Stimulated activated naive CD8-positive, alpha-beta T cell treated with anti-CD3 and anti-CD28 coated beads, Interleukin-15, amount 100 ng/mL, for 72 hours (primary cell): ENCODE results near the gene CYP2A6.
A peak's percentile ranks its signal among the peaks of the same experiment; 100 is the strongest.
"Not testable (repeated sequence)": the region's sequence is repeated elsewhere in the genome, so short reads cannot be mapped to it uniquely, and the experiment has no call there.

ENCODE experiments used
- ATAC-seq: fragments of 150-1000 bp; cut with Tn5 transposase; 2 replicates; pipeline ENCODE4 v1.10.0; 2021; ENCODE audit warnings: mild to moderate bottlenecking, moderate library complexity
- DNase-seq, 2 donors: peaks; one replicate each; pipeline ENCODE4 v3.0.0; 2021 to 2022
- H3K27ac Mint-ChIP-seq, 2 donors: one replicate each; pipeline ENCODE4 v1.8.0; 2022; ENCODE audit warnings: mild to moderate bottlenecking in 2 of 2, mixed read lengths in 2 of 2, moderate library complexity in 2 of 2
- H3K27me3 Mint-ChIP-seq: one replicate; pipeline ENCODE4 v1.8.0; 2022; ENCODE audit warnings: mixed read lengths
- H3K4me1 Mint-ChIP-seq: one replicate; pipeline ENCODE4 v1.8.0; 2022; ENCODE audit warnings: mild to moderate bottlenecking, mixed read lengths
- H3K4me3 Mint-ChIP-seq, 2 donors: one replicate each; pipeline ENCODE4 v1.8.0; 2022; ENCODE audit warnings: mild to moderate bottlenecking in 2 of 2, mixed read lengths in 2 of 2, moderate library complexity in 1 of 2
- H3K9me3 Mint-ChIP-seq, 2 donors: one replicate each; pipeline ENCODE4 v1.8.0; 2022; ENCODE audit warnings: mixed read lengths in 2 of 2

Gene CYP2A6

GRCh38 chr19:40850277-40850676 is at the start of gene CYP2A6:
Gene CYP2A6, minus strand, starts transcription at chr19:40850447. Its CDS starts 21 bp downstream, at chr19:40850426.
- not testable (repeated sequence) for ATAC-seq, H3K9me3 Mint-ChIP-seq, H3K4me3 Mint-ChIP-seq, DNase-seq
- peak within 1 kb of the TSS in 1 of 2 donors; percentile 12 for H3K27ac Mint-ChIP-seq
- H3K4me1 Mint-ChIP-seq, result peaks cover 23% of the 10 kb centered on the region
- H3K27me3 Mint-ChIP-seq, result peaks cover 44% of the 10 kb centered on the region

DNA sequence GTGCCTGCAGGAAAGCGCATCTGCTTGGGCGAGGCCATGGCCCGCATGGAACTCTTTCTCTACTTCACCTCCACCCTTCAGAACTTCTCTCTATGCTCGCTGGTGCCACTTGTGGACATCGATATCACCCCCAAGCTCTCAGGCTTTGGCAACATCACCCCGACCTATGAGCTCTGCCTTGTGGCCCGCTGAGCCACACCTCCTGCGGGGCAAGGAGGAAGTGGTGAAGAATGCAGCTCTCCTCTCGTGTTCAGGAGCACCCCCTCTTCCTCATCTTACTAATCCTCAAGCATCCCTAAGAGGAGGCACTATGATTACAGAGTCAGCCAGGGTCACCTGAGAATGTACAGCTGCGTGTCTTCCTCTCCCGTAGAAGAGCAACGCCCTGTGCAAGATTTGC is 49.7 kb upstream of the CYP2A6 start:
- peak overlapping the region in 1 of 2 donors; percentile 21 for H3K27ac Mint-ChIP-seq
- not testable (repeated sequence) for H3K27me3 Mint-ChIP-seq, H3K9me3 Mint-ChIP-seq
- ATAC-seq (peak; percentile 82), DNase-seq (peak in 1 of 2 donors; percentile 20)
- peak overlapping the region in 1 of 2 donors; percentile 29 for H3K4me3 Mint-ChIP-seq
- H3K4me1 Mint-ChIP-seq, result peaks cover 13% of the 10 kb centered on the region

GRCh38 chr19:40896843-40897789 is 46.9 kb upstream of the CYP2A6 start:
- H3K9me3 Mint-ChIP-seq, DNase-seq, H3K4me3 Mint-ChIP-seq: not testable (repeated sequence)
- Mint-ChIP-seq H3K27ac (peak overlapping the region in 1 of 2 donors; percentile 43), H3K4me1 (peaks cover 13% of the 10 kb centered on the region), H3K27me3 (peaks cover 14% of the 10 kb centered on the region)
- peak; percentile 46 for ATAC-seq

DNA sequence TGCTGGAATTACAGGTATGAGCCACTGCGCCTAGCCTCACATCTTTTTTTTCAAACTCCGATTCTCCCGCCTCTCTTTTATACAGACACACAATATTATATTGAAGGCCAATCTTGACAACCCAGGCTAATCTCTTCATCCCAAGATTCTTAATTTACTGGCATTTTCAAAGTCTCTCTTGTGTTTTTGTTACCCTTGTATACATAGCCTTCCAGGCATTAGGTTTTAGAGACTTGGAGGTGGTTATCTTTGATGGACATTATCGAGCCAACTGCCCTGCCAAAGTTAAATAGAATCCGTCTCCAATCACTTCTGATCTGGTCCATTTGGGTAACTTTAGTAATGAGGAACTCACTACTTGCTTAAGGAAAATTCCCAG is 46.2 kb upstream of the CYP2A6 start:
- no peak for ATAC-seq
- Mint-ChIP-seq H3K27me3 (peaks cover 18% of the 10 kb centered on the region), H3K27ac (peak overlapping the region in 1 of 2 donors; percentile 36), H3K4me3 (no peak overlapping the region), H3K4me1 (peaks cover 13% of the 10 kb centered on the region), H3K9me3 (no peaks in the 10 kb centered on the region)
- DNase-seq, result no peak

DNA sequence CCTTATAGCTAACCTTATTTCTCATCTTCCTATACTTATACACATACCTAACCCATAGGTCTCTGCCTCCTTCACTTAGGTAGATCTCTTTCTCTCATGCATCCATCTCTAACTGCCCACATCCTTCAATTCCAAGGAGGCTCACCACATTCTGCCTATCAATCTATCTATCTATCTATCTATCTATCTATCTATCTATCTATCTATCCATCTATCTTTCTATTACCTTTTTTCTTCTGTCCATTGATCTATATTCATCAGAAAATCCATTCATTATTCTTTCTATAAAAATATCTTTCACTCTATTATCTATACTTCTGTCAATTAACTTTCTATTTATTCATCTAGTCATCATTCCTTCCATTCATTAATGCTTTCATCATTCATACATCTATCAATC is 42.9 kb upstream of the CYP2A6 start:
- DNase-seq (no peak), ATAC-seq (no peak)
- no peaks in the 10 kb centered on the region for H3K9me3 Mint-ChIP-seq
- H3K4me1 Mint-ChIP-seq, result no peaks in the 10 kb centered on the region
- H3K27me3 Mint-ChIP-seq, result peaks cover 24% of the 10 kb centered on the region
- no peak overlapping the region for H3K4me3 Mint-ChIP-seq
- H3K27ac Mint-ChIP-seq, result no peak overlapping the region

DNA sequence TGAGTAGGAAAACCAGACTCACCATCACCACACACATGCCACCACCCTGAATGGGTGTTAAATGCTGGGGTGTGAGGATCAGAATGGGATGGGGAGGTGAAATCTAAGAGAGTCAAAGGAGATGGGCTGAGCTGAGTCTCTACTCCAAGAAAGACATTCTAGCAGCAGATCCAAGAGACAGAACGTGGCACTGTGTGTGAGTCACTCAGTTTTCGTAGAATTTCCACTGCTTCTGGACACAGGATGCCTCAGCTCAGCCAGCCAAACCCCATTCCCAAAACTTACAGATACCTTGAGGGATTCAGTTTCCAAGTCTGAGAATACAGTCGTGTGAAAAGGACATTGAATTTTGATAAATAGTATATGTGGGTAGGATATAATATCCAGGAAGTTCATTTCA is 39.1 kb upstream of the CYP2A6 start:
- Mint-ChIP-seq H3K9me3 (no peaks in the 10 kb centered on the region), H3K4me1 (no peaks in the 10 kb centered on the region), H3K4me3 (no peak overlapping the region), H3K27me3 (peaks cover 18% of the 10 kb centered on the region), H3K27ac (no peak overlapping the region)
- DNase-seq (no peak), ATAC-seq (no peak)

DNA sequence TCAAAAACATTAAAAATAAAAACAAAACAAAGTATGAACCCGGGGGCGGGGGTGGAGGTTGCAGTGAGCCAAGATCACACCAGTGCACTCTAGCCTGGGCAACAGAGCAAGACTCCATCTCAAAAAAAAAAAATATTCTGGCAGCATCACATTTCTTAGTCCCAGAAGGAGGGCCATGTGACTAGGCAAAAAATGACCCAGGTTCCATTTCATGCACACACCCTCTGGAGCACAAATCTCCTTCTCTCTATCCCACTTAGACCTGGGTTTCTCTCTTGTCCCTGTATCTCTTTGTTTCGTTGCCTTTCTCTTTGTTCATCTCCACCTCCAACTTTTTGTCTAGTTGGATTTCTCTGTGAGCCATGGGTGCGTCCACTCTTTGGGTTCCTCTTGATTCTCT is 37.9 kb upstream of the CYP2A6 start:
- Mint-ChIP-seq H3K4me1 (no peaks in the 10 kb centered on the region), H3K9me3 (no peaks in the 10 kb centered on the region), H3K4me3 (no peak overlapping the region), H3K27ac (no peak overlapping the region), H3K27me3 (peaks cover 10% of the 10 kb centered on the region)
- DNase-seq (no peak), ATAC-seq (no peak)

GRCh38 chr19:40884187-40884931 is 34.1 kb upstream of the CYP2A6 start:
- H3K9me3 Mint-ChIP-seq, ATAC-seq, DNase-seq, H3K4me3 Mint-ChIP-seq, H3K27ac Mint-ChIP-seq: not testable (repeated sequence)
- Mint-ChIP-seq H3K4me1 (peaks cover 16% of the 10 kb centered on the region), H3K27me3 (peaks cover 30% of the 10 kb centered on the region)

- peaks cover 19% of the 10 kb centered on the region for H3K4me1 Mint-ChIP-seq
- H3K27me3 Mint-ChIP-seq, result peaks cover 53% of the 10 kb centered on the region
- not testable (repeated sequence) for H3K27ac Mint-ChIP-seq
Measured at GRCh38 chr19:40882062-40882461, 31.8 kb upstream of the CYP2A6 start, which contains the start of gene CYP2A7. Gene CYP2A7, minus strand, starts transcription at chr19:40882231. Its CDS starts 21 bp downstream, at chr19:40882210.

GRCh38 chr19:40879349-40879748 is 29.1 kb upstream of the CYP2A6 start:
- Mint-ChIP-seq H3K27me3 (peaks cover 64% of the 10 kb centered on the region), H3K27ac (peak overlapping the region in 1 of 2 donors; percentile 82), H3K4me1 (peaks cover 38% of the 10 kb centered on the region)
- ATAC-seq, H3K9me3 Mint-ChIP-seq, DNase-seq, H3K4me3 Mint-ChIP-seq: not testable (repeated sequence)

More at GRCh38 chr19:40882062-40882461, 31.8 kb upstream of the CYP2A6 start, which contains the start of gene CYP2A7:
- not testable (repeated sequence) for ATAC-seq, H3K4me3 Mint-ChIP-seq, H3K9me3 Mint-ChIP-seq, DNase-seq

- H3K27me3 Mint-ChIP-seq, result peaks cover 53% of the 10 kb centered on the region
- ATAC-seq (peak; percentile 99), DNase-seq (peak; percentile 83 to 93)
- peaks cover 34% of the 10 kb centered on the region for H3K4me1 Mint-ChIP-seq
- H3K4me3 Mint-ChIP-seq, result peak overlapping the region; percentile 67 to 73
- peak overlapping the region in 1 of 2 donors; percentile 16 for H3K27ac Mint-ChIP-seq
- H3K9me3 Mint-ChIP-seq, result not testable (repeated sequence)
Measured at GRCh38 chr19:40875526-40875951, 25.3 kb upstream of the CYP2A6 start.

GRCh38 chr19:40874874-40875273 is 24.6 kb upstream of the CYP2A6 start:
- not testable (repeated sequence) for H3K27ac Mint-ChIP-seq
- peaks cover 46% of the 10 kb centered on the region for H3K27me3 Mint-ChIP-seq

DNA sequence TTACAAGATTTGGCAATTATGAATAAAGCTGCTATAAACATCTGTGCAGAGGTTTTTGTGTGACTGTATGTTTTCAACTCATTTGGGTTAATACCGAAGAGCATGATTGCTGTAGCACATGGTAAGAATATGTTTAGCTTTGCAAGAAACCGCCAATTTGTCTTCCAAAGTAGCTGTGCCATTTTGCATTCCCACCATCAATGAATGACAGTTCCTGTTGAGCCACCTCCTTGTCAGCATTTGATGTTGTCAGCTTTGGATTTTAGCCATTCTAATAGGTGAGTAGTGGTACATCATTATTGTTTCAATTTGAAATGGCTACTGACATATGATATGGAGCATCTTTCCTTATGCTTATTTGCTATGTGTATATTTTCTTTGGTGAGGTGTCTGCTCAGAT is 23.6 kb upstream of the CYP2A6 start:
- H3K4me3 Mint-ChIP-seq, ATAC-seq, DNase-seq, H3K9me3 Mint-ChIP-seq, H3K27ac Mint-ChIP-seq: not testable (repeated sequence)
- Mint-ChIP-seq H3K27me3 (peaks cover 36% of the 10 kb centered on the region), H3K4me1 (peaks cover 19% of the 10 kb centered on the region)

More at GRCh38 chr19:40874874-40875273, 24.6 kb upstream of the CYP2A6 start:
- H3K9me3 Mint-ChIP-seq, DNase-seq: not testable (repeated sequence)
- peak overlapping the region; percentile 67 to 73 for H3K4me3 Mint-ChIP-seq
- ATAC-seq, result peak; percentile 3
- H3K4me1 Mint-ChIP-seq, result peaks cover 27% of the 10 kb centered on the region

DNA sequence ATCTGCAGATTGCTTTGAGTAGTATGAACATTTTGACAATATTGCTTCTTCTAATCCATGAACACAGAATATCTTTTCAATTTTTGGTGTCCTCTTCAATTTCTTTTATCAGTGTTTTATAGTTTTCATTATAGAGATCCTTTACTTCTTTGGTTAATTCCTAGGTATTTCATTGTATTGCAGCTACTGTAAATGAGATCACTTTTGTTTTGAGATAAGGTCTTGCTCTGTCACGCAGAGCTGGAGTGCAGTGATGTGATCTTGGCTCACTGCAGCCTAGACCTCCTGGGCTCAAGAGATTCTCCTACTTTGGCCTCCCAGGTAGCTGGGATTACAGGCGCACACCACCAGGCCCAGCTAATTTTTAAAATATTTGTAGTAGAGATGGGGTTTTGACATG is 22.0 kb upstream of the CYP2A6 start:
- DNase-seq (no peak), ATAC-seq (no peak)
- Mint-ChIP-seq H3K27ac (no peak overlapping the region), H3K4me1 (peaks cover 19% of the 10 kb centered on the region), H3K27me3 (peaks cover 19% of the 10 kb centered on the region), H3K9me3 (no peaks in the 10 kb centered on the region), H3K4me3 (no peak overlapping the region)

- Mint-ChIP-seq H3K27me3 (peaks cover 7% of the 10 kb centered on the region), H3K4me1 (no peaks in the 10 kb centered on the region), H3K4me3 (no peak overlapping the region), H3K9me3 (no peaks in the 10 kb centered on the region), H3K27ac (no peak overlapping the region)
- ATAC-seq (no peak), DNase-seq (no peak)
Measured at GRCh38 chr19:40867701-40868100, 17.5 kb upstream of the CYP2A6 start.
